Activated naive CD8-positive, alpha-beta T cell (primary cell): Measurements from ENCODE around the gene TSPAN13.

Source experiments
- H3K27ac Mint-ChIP-seq: one replicate; pipeline ENCODE4 v1.8.0; 2021; ENCODE audit warnings: mixed read lengths
- H3K27me3 Mint-ChIP-seq: one replicate; pipeline ENCODE4 v1.8.0; 2021; ENCODE audit warnings: mixed read lengths
- H3K36me3 Mint-ChIP-seq: one replicate; pipeline ENCODE4 v1.8.0; 2021; ENCODE audit warnings: mixed read lengths
- H3K4me1 Mint-ChIP-seq: one replicate; pipeline ENCODE4 v1.8.0; 2021; ENCODE audit warnings: low read depth, mixed read lengths
- H3K4me3 Mint-ChIP-seq: one replicate; pipeline ENCODE4 v1.8.0; 2021; ENCODE audit warnings: mild to moderate bottlenecking, mixed read lengths
- H3K9me3 Mint-ChIP-seq: one replicate; pipeline ENCODE4 v1.8.0; 2021; ENCODE audit warnings: low read depth, mixed read lengths

The TSPAN13 gene

GRCh38 chr7:16732828-16733227 lies 20.7 kb upstream of the TSPAN13 start:
- H3K9me3 Mint-ChIP-seq: no peaks in the 10 kb centered on the region
- no peak overlapping the region for H3K4me3 Mint-ChIP-seq
- peaks cover 8% of the 10 kb centered on the region for H3K36me3 Mint-ChIP-seq
- no peaks in the 10 kb centered on the region for H3K4me1 Mint-ChIP-seq
- no peak overlapping the region for H3K27ac Mint-ChIP-seq
- H3K27me3 Mint-ChIP-seq: no peaks in the 10 kb centered on the region

DNA sequence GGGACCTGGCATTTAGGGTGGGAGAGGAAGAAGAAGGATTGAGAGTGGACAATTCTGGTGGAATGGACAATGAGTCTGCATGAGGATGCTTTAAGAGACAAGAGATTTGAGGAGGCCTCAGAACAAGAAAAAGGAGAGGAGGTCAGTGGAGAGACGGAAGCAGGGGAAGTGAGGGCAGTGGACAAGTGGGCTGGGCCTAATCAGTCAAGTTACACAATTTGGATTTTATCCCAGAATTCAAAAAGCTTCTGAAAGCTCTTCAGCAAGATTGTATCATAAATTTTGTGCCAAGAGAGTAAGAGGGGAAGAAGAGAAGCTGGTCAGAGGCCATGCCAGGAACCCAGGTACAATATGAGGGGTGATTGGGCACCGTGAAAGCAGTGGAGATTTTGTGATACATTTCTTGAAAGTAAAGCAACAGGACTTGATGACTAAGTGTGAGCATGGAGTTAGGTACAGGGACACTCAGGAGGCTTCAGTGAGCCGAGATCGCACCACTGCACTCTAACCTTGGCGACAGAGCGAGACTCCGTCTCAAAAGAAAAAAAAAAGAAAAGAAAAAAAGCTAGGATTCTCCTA lies 19.3 kb upstream of the TSPAN13 start:
- Mint-ChIP-seq H3K27ac (no peak overlapping the region), H3K9me3 (no peaks in the 10 kb centered on the region), H3K4me1 (no peaks in the 10 kb centered on the region), H3K4me3 (no peak overlapping the region), H3K27me3 (no peaks in the 10 kb centered on the region), H3K36me3 (peaks cover 8% of the 10 kb centered on the region)

GRCh38 chr7:16735020-16735419 lies 18.5 kb upstream of the TSPAN13 start:
- H3K36me3 Mint-ChIP-seq: peaks cover 8% of the 10 kb centered on the region
- H3K4me3 Mint-ChIP-seq: no peak overlapping the region
- no peak overlapping the region for H3K27ac Mint-ChIP-seq

GRCh38 chr7:16738011-16738688 lies 15.4 kb upstream of the TSPAN13 start:
- Mint-ChIP-seq H3K27ac (no peak overlapping the region), H3K9me3 (no peaks in the 10 kb centered on the region), H3K4me1 (no peaks in the 10 kb centered on the region), H3K4me3 (no peak overlapping the region), H3K36me3 (peaks cover 6% of the 10 kb centered on the region), H3K27me3 (no peaks in the 10 kb centered on the region)

More at GRCh38 chr7:16735020-16735419, 18.5 kb upstream of the TSPAN13 start:
- Mint-ChIP-seq H3K27me3 (no peaks in the 10 kb centered on the region), H3K9me3 (no peaks in the 10 kb centered on the region), H3K4me1 (no peaks in the 10 kb centered on the region)

- no peaks in the 10 kb centered on the region for H3K27me3 Mint-ChIP-seq
- no peaks in the 10 kb centered on the region for H3K36me3 Mint-ChIP-seq
- no peaks in the 10 kb centered on the region for H3K9me3 Mint-ChIP-seq
- no peak overlapping the region for H3K4me3 Mint-ChIP-seq
- no peak overlapping the region for H3K27ac Mint-ChIP-seq
- H3K4me1 Mint-ChIP-seq: no peaks in the 10 kb centered on the region
Measured at GRCh38 chr7:16739863-16740622, 13.5 kb upstream of the TSPAN13 start.

DNA sequence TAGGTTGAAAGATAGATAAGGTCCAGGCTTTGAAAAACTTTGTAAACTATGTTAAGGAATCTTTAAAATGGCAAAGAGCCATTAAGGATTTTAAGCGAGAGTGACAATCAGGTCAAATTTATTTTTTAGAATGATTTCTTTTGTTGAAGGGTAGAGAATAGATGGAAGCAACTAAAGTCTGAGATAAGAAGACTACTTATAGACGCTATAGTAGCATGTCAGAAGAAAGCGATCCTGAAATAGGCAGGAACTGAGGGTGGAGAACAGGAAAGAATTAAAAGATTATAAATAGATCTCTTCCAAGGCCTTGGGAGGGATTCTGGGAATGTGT lies 13.0 kb upstream of the TSPAN13 start:
- no peak overlapping the region for H3K27ac Mint-ChIP-seq
- H3K9me3 Mint-ChIP-seq: no peaks in the 10 kb centered on the region
- no peaks in the 10 kb centered on the region for H3K4me1 Mint-ChIP-seq
- no peaks in the 10 kb centered on the region for H3K36me3 Mint-ChIP-seq
- H3K27me3 Mint-ChIP-seq: no peaks in the 10 kb centered on the region
- H3K4me3 Mint-ChIP-seq: no peak overlapping the region

- Mint-ChIP-seq H3K4me1 (no peaks in the 10 kb centered on the region), H3K27ac (no peak overlapping the region), H3K9me3 (no peaks in the 10 kb centered on the region), H3K36me3 (no peaks in the 10 kb centered on the region), H3K27me3 (no peaks in the 10 kb centered on the region), H3K4me3 (no peak overlapping the region)
Measured at GRCh38 chr7:16740996-16741395, 12.6 kb upstream of the TSPAN13 start.

- no peak overlapping the region for H3K27ac Mint-ChIP-seq
- H3K9me3 Mint-ChIP-seq: no peaks in the 10 kb centered on the region
- no peaks in the 10 kb centered on the region for H3K36me3 Mint-ChIP-seq
- no peak overlapping the region for H3K4me3 Mint-ChIP-seq
- H3K4me1 Mint-ChIP-seq: no peaks in the 10 kb centered on the region
- no peaks in the 10 kb centered on the region for H3K27me3 Mint-ChIP-seq
Measured at GRCh38 chr7:16741676-16742075, 11.9 kb upstream of the TSPAN13 start.

DNA sequence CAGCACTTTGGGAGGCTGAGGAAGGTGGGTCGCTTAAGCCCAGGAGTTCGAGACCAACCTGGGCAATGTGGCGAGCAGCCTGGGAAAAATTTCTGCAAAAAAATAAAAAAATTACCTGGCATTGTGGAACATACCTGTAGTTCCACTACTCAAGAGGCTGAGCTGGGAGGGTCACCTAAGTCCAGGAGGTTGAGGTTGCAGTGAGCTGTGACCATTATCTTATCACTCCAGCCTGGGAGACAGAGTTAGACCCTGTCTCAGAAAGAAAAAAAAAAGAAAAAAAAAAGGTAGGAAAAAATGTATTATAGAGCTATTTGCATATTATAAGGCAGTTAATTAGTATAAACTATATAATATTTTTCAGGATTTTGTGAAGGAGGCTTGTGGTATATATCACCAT lies 11.0 kb upstream of the TSPAN13 start:
- Mint-ChIP-seq H3K4me3 (no peak overlapping the region), H3K36me3 (no peaks in the 10 kb centered on the region), H3K27me3 (peaks cover 2% of the 10 kb centered on the region), H3K4me1 (no peaks in the 10 kb centered on the region), H3K9me3 (no peaks in the 10 kb centered on the region), H3K27ac (no peak overlapping the region)

GRCh38 chr7:16743236-16743635 lies 10.3 kb upstream of the TSPAN13 start:
- peaks cover 2% of the 10 kb centered on the region for H3K27me3 Mint-ChIP-seq
- H3K4me3 Mint-ChIP-seq: no peak overlapping the region
- no peaks in the 10 kb centered on the region for H3K36me3 Mint-ChIP-seq
- no peak overlapping the region for H3K27ac Mint-ChIP-seq
- H3K9me3 Mint-ChIP-seq: no peaks in the 10 kb centered on the region
- H3K4me1 Mint-ChIP-seq: no peaks in the 10 kb centered on the region

GRCh38 chr7:16744518-16745250 lies 8.9 kb upstream of the TSPAN13 start:
- H3K4me1 Mint-ChIP-seq: no peaks in the 10 kb centered on the region
- H3K9me3 Mint-ChIP-seq: no peaks in the 10 kb centered on the region
- no peak overlapping the region for H3K27ac Mint-ChIP-seq
- no peaks in the 10 kb centered on the region for H3K36me3 Mint-ChIP-seq
- peaks cover 2% of the 10 kb centered on the region for H3K27me3 Mint-ChIP-seq
- no peak overlapping the region for H3K4me3 Mint-ChIP-seq

DNA sequence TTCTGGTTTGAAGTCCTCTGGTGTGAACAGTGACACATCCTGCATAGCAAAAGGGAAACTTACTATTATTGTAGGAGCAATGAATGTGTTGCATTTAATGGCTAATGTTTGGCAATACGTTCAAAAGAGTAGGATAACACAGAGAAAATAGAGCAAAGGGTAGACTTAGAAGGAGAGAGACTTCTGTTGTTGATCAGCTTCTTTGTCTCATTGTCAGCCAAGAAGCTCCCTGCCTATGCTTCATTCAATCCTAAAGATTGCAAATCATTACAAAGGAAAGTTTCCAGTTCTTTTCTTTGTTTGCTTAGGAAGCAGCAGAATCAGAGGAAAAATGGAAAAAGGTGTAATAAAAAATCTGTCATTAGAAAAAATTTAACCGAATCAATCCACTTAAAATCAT lies 7.9 kb upstream of the TSPAN13 start:
- no peak overlapping the region for H3K27ac Mint-ChIP-seq
- no peaks in the 10 kb centered on the region for H3K36me3 Mint-ChIP-seq
- no peaks in the 10 kb centered on the region for H3K9me3 Mint-ChIP-seq
- H3K4me1 Mint-ChIP-seq: no peaks in the 10 kb centered on the region
- peaks cover 2% of the 10 kb centered on the region for H3K27me3 Mint-ChIP-seq
- H3K4me3 Mint-ChIP-seq: no peak overlapping the region

DNA sequence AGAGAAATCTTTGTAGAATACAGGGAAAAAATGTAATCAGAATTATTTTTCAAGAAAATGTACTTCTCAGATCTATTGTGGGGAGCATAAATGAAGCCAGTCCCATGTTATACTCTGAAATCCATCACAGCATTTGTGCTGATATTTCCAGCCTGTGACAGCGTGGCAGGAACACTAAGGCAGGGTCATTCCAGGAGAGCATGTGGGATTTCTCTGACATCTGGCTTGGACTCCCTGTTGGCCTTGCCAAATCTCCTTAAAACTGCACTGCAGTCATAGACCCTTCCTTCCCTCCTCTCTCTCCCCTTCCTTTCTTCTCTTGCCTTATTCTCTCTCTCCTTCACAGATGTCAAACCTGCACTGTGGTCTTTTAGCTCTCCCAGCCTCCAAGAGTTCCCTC lies 6.5 kb upstream of the TSPAN13 start:
- no peaks in the 10 kb centered on the region for H3K4me1 Mint-ChIP-seq
- no peak overlapping the region for H3K27ac Mint-ChIP-seq
- H3K36me3 Mint-ChIP-seq: no peaks in the 10 kb centered on the region
- H3K9me3 Mint-ChIP-seq: no peaks in the 10 kb centered on the region
- no peak overlapping the region for H3K4me3 Mint-ChIP-seq
- peaks cover 2% of the 10 kb centered on the region for H3K27me3 Mint-ChIP-seq

DNA sequence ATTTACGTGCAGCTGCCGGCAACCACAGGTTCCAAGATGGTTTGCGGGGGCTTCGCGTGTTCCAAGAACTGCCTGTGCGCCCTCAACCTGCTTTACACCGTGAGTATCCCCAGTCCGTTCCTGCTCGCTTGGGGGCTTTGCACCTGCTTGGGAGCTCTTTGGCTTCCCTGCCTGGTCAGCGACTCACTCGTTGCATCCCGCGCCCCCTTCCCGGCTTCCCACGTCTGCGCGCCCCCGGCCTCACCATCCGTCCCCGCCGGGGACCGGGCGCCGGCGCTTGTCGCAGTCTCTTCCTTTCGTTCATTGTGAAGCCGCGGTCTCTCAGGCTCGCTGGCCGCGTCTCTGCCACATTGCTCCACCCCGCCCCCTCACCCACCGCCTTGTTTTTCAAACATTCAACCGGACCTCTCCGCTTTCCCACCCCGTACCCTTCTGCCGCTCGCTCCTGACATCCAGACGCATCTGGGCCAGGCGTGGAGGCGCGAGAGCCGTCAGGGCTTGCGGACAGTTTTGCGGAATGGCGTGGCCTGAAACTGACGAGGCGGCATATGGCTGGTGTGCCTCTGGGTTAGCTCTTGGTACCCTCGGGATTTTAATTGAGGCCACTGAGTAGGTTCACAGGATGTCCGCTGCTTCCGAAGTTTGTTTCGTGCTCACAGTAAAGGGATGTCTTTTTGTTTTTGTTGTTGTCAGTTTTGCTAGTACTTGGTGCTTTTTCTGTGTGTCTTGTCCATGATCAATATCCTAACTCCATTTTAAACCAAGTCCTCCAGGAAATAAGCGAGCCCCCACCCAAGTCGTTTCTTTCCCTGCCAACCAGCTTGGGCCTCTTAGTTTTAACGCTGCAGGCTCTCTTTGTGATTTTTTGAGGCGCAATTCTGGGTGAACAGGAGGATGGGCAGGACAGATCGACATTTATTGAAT lies 639 bp downstream of the TSPAN13 start:
- Mint-ChIP-seq H3K27me3 (peaks cover 14% of the 10 kb centered on the region), H3K9me3 (no peaks in the 10 kb centered on the region), H3K4me1 (peaks cover 11% of the 10 kb centered on the region), H3K27ac (no peak overlapping the region), H3K4me3 (peak overlapping the region; percentile 86), H3K36me3 (no peaks in the 10 kb centered on the region)
